ENCODE data around the gene GHRH. TPM values are rescaled to one million over a fixed set of nuclear protein-coding genes. Genes with fewer than 3 reads are reported as not detected.

GHRH gene
- total RNA-seq, 2 donors from 2014 or later = not detected

DNA sequence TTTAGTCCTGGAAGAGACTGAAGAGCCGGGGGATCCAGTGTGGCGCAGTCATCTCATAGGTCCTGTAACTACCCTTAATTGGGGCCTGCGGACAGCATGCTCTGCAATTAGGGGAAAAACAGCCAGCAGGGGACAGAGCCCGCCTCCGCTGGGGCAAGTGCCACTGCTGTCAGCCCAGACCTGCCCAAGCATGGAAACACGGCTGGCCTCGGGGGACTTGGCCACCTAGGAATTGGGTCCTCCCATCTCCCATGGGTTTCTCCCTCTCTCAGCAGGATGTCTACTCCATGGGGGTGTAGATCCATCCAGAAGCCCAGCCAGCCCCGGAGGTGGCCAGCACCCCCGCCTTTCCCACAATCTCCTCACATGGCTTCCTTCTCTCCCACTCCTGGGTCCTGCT, 3.6 kb downstream of the GHRH start:
- no peak overlapping the region for H3K27ac ChIP-seq

DNA sequence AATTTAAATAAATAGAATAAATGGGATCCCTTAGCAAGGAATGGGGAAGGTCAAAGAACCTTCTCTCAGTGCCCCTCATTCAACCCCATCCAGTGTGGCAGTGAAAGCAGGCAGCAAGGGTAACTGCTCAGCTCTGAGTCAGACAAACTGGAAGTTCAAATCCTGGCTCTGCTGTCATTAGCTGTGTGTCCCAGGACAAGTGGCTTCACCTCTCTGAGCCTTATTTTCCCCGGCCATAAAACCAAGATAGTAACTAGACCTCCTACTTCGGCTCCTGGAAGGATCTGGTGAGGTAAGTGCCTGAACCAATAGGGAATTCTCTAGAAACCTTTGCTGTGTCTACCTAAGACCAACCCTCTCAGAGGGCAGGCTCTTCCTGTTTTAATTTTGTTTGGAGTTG, 4.1 kb downstream of the GHRH start:
- 38 to 52% methylated on average over 2 of the region's 2 CpGs for WGBS, 2 donors
- intact Hi-C loops (cut with DNase I) = no loop called here
- Histone ChIP-seq H3K36me3 (replicated peaks in 1 of 2; ENCODE audit: insufficient read depth in 1 of 2, low read depth in 2 of 2) (no peaks in the 10 kb centered on the region), H3K9me3 (peaks cover 0 to 7% (median 0%) of the 10 kb centered on the region in 3 donors), H3K27me3 (no peaks in the 10 kb centered on the region), H3K4me1 (no peaks in the 10 kb centered on the region), H3K4me3 (no peak overlapping the region), H3K27ac (no peak overlapping the region)
- TF ChIP-seq, protein P1, sequence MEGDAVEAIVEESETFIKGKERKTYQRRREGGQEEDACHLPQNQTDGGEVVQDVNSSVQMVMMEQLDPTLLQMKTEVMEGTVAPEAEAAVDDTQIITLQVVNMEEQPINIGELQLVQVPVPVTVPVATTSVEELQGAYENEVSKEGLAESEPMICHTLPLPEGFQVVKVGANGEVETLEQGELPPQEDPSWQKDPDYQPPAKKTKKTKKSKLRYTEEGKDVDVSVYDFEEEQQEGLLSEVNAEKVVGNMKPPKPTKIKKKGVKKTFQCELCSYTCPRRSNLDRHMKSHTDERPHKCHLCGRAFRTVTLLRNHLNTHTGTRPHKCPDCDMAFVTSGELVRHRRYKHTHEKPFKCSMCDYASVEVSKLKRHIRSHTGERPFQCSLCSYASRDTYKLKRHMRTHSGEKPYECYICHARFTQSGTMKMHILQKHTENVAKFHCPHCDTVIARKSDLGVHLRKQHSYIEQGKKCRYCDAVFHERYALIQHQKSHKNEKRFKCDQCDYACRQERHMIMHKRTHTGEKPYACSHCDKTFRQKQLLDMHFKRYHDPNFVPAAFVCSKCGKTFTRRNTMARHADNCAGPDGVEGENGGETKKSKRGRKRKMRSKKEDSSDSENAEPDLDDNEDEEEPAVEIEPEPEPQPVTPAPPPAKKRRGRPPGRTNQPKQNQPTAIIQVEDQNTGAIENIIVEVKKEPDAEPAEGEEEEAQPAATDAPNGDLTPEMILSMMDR (IDR thresholded peaks at IDR 0.05) = no peak
- TF ChIP-seq POLR2A (IDR thresholded peaks at IDR 0.05) = no peak
- ATAC-seq (no peak), DNase-seq (no peak)

More for the DNA sequence above, 3.6 kb downstream of the GHRH start:
- intact Hi-C loops (cut with DNase I) = no loop called here
- Histone ChIP-seq H3K36me3 (replicated peaks in 1 of 2; ENCODE audit: insufficient read depth in 1 of 2, low read depth in 2 of 2) (no peaks in the 10 kb centered on the region), H3K4me1 (no peaks in the 10 kb centered on the region), H3K27me3 (no peaks in the 10 kb centered on the region), H3K9me3 (peaks cover 0 to 7% (median 0%) of the 10 kb centered on the region in 3 donors), H3K4me3 (no peak overlapping the region)
- DNase-seq (no peak), ATAC-seq (no peak)
- 54 to 66% methylated on average over 7 to 9 of the region's 9 CpGs for WGBS, 2 donors
- TF ChIP-seq, protein P1 (IDR thresholded peaks at IDR 0.05) = no peak

DNA sequence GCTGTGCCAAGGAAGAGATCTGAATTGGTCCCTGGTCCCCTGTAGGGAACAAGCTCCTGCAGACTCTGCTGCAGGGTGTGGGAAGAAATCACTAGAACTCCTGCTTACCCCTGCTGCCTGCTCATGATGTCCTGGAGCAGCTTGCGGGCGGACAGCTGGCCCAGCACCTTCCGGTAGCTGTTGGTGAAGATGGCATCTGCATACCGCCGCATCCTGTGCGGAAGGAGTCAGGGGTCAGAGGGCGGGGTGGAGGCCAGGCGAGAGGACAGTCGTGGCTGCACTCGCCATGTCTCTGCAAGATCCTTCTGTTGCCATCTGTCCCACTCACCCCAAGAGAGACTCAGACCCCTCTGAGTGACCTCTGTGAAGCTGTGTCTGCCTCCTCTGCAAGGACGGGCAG, 5.3 kb downstream of the GHRH start:
- intact Hi-C loops (cut with DNase I) = no loop called here
- H3K27ac ChIP-seq = no peak overlapping the region
- H3K36me3 ChIP-seq (replicated peaks in 1 of 2; ENCODE audit: insufficient read depth in 1 of 2, low read depth in 2 of 2) = no peaks in the 10 kb centered on the region
- ATAC-seq (no peak), DNase-seq (no peak)
- WGBS, 2 donors = 75 to 84% methylated on average over 9 to 11 of the region's 11 CpGs
- no peaks in the 10 kb centered on the region for H3K4me1 ChIP-seq
- peaks cover 0 to 7% (median 0%) of the 10 kb centered on the region in 3 donors for H3K9me3 ChIP-seq
- H3K27me3 ChIP-seq = no peaks in the 10 kb centered on the region
- TF ChIP-seq POLR2A (IDR thresholded peaks at IDR 0.05) = no peak
- TF ChIP-seq, protein P1 (IDR thresholded peaks at IDR 0.05) = no peak
- H3K4me3 ChIP-seq = no peak overlapping the region

DNA sequence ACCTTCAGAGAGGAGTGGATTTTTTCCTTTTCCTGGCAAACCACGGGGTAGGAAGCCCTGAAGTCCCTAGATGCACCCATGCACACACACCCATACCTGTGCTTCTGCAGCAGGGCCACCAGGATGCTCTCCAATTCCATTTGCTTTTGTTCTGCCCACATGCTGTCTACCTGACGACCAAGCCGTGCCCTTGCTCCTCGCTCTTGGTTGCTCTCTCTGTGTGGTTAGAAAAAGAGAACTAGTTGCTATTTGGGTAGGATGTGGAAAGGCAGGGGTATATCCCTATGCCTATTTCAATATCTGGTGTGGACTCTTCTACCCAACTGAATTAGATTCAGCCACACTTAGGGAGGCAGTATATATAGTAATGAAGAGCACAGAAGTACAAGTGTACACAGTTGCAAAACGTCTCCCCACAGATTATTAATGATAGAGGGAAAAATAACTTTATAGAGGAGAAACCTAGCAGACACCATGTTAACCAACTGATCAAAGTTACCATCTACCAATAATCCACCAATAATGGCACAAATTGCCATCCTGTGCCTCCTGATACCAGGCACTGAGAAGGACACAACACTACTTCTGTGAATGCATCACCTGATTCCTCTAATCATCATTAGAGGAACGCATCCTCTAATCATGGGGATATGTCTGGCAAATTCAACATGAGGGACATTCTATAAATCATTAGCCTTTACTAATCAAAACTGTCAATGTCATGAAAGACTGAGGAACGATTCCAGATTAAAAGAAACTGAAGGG, 7.3 kb downstream of the GHRH start:
- no peak for ATAC-seq
- 69 to 77% methylated on average over 7 of the region's 7 CpGs for WGBS, 2 donors
- Histone ChIP-seq H3K4me1 (no peaks in the 10 kb centered on the region), H3K9me3 (peaks cover 0 to 7% (median 0%) of the 10 kb centered on the region in 3 donors), H3K4me3 (no peak overlapping the region), H3K27me3 (no peaks in the 10 kb centered on the region), H3K27ac (no peak overlapping the region), H3K36me3 (replicated peaks in 1 of 2; ENCODE audit: insufficient read depth in 1 of 2, low read depth in 2 of 2) (no peaks in the 10 kb centered on the region)
- no peak for DNase-seq
- intact Hi-C loops (cut with DNase I) = no loop called here
- TF ChIP-seq POLR2A (IDR thresholded peaks at IDR 0.05) = no peak
- TF ChIP-seq, protein P1 (IDR thresholded peaks at IDR 0.05) = no peak

DNA sequence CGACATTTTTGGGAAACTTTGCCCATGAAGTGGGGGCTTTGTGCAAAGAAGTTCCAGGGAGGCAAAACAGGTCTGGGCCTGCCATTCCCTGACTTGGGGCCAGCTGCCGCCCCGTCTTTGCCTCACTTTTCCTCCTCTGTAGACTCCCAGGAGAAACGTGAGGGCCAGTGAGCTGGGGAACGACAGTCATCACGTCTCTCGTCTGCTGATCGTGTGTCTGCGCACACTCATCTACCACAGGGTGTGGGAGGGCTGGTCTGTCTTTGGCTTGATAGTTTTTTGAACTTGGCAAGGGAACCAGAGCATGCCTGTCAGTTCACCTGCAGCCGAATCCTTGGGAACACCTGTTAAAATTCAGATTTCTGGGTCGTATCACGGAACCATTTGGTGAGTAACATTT, 8.5 kb downstream of the GHRH start:
- DNase-seq = no peak
- no peaks in the 10 kb centered on the region for H3K36me3 ChIP-seq (replicated peaks in 1 of 2; ENCODE audit: insufficient read depth in 1 of 2, low read depth in 2 of 2)
- ATAC-seq = no peak
- no peak overlapping the region for H3K27ac ChIP-seq
- H3K4me3 ChIP-seq = no peak overlapping the region
- no peaks in the 10 kb centered on the region for H3K4me1 ChIP-seq
- intact Hi-C loops (cut with DNase I) = no loop called here
- TF ChIP-seq POLR2A (IDR thresholded peaks at IDR 0.05) = no peak
- TF ChIP-seq, protein P1 (IDR thresholded peaks at IDR 0.05) = no peak
- H3K27me3 ChIP-seq = no peaks in the 10 kb centered on the region
- WGBS, 2 donors = 77 to 84% methylated on average over 12 of the region's 12 CpGs
- H3K9me3 ChIP-seq = peaks cover 0 to 7% (median 0%) of the 10 kb centered on the region in 3 donors
